ENCODE measurements around the gene FLG. TPM values are rescaled to one million over a fixed set of nuclear protein-coding genes. Genes with fewer than 3 reads are reported as not detected.
"Not testable (repeated sequence)": the region's sequence is repeated elsewhere in the genome, so short reads cannot be mapped to it uniquely, and the experiment has no call there.

The FLG gene
- total RNA-seq, 1 experiment from 2014 or later: not detected

- Histone ChIP-seq H2AFZ (no peak overlapping the region), H3F3A (ENCODE audit: insufficient read depth, low read depth) (no peaks in the 10 kb centered on the region), H3K9me2 (ENCODE audit: insufficient read depth) (no peaks in the 10 kb centered on the region), H3K4me1 (replicated peaks; ENCODE audit: insufficient read depth) (no peaks in the 10 kb centered on the region), H3K79me2 (ENCODE audit: low read depth) (no peaks in the 10 kb centered on the region), H4K20me1 (ENCODE audit: insufficient read depth) (no peaks in the 10 kb centered on the region), H3K9me3 (ENCODE audit: insufficient read depth, low read depth) (no peaks in the 10 kb centered on the region), H3K27ac (no peak overlapping the region), H3K4me3 (no peak overlapping the region), H3K36me3 (ENCODE audit: low read depth) (no peaks in the 10 kb centered on the region), H3K4me2 (no peak overlapping the region), H3K27me3 (ENCODE audit: insufficient read depth, low read depth) (no peaks in the 10 kb centered on the region; the same call in 1 of the 2 replicates)
- BruUV-seq (replicated peaks): no TSS peak
- POLR2A ChIA-PET (ENCODE audit: unreplicated experiment): no interaction called here
- CTCF ChIA-PET: no interaction called here
- TF ChIP-seq, protein P1, sequence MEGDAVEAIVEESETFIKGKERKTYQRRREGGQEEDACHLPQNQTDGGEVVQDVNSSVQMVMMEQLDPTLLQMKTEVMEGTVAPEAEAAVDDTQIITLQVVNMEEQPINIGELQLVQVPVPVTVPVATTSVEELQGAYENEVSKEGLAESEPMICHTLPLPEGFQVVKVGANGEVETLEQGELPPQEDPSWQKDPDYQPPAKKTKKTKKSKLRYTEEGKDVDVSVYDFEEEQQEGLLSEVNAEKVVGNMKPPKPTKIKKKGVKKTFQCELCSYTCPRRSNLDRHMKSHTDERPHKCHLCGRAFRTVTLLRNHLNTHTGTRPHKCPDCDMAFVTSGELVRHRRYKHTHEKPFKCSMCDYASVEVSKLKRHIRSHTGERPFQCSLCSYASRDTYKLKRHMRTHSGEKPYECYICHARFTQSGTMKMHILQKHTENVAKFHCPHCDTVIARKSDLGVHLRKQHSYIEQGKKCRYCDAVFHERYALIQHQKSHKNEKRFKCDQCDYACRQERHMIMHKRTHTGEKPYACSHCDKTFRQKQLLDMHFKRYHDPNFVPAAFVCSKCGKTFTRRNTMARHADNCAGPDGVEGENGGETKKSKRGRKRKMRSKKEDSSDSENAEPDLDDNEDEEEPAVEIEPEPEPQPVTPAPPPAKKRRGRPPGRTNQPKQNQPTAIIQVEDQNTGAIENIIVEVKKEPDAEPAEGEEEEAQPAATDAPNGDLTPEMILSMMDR (conservative IDR thresholded peaks at IDR 0.05): no peak
- no peak for TF ChIP-seq EZH2 (IDR thresholded peaks at IDR 0.05; ENCODE audit: low read depth)
- no peak for DNase-seq
- intact Hi-C loops (cut with micrococcal nuclease; ENCODE audit: unreplicated experiment): no loop called here
Measured at GRCh38 chr1:152328801-152329391, 3.9 kb upstream of the FLG start.

DNA sequence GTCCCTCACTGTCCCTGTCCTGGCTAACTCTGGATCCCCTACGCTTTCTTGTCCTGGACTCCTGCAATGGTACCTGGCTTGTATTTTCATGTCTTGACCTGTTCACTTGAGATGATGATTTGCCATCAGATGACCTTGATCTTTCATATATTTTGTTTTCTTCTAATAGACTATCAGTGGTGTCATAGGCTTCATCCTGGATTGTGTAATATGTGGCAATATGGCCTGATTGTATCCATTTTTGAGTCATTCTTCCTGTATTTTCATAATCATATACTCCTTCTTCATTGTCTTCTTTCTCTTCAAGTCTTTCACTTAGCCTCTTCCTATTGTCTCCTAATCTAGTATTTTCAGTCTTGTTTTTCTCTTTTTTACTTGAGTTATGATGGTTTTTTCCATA is 11.1 kb downstream of the FLG start:
- CTCF ChIA-PET: no interaction called here
- H3K4me3 ChIP-seq: no peak overlapping the region

GRCh38 chr1:152313319-152313801 is 11.7 kb downstream of the FLG start:
- intact Hi-C loops (cut with micrococcal nuclease; ENCODE audit: unreplicated experiment): no loop called here
- no TSS peak for BruUV-seq (replicated peaks)
- Histone ChIP-seq H3K4me3 (no peak overlapping the region), H2AFZ (no peak overlapping the region), H3K36me3 (ENCODE audit: low read depth) (no peaks in the 10 kb centered on the region), H3K4me1 (replicated peaks; ENCODE audit: insufficient read depth) (no peaks in the 10 kb centered on the region), H3K79me2 (ENCODE audit: low read depth) (no peaks in the 10 kb centered on the region), H3K27me3 (ENCODE audit: insufficient read depth, low read depth) (peaks cover 59% of the 10 kb centered on the region), H3K27ac (no peak overlapping the region), H3K9me3 (ENCODE audit: insufficient read depth, low read depth) (no peaks in the 10 kb centered on the region), H4K20me1 (ENCODE audit: insufficient read depth) (no peaks in the 10 kb centered on the region), H3F3A (ENCODE audit: insufficient read depth, low read depth) (no peaks in the 10 kb centered on the region), H3K4me2 (no peak overlapping the region), H3K9me2 (ENCODE audit: insufficient read depth) (no peaks in the 10 kb centered on the region)
- ChIA-PET POLR2A (ENCODE audit: unreplicated experiment) (no interaction called here), CTCF (no interaction called here)
- DNase-seq: no peak
- TF ChIP-seq, protein P1 (conservative IDR thresholded peaks at IDR 0.05): no peak
- no peak for TF ChIP-seq EZH2 (IDR thresholded peaks at IDR 0.05; ENCODE audit: low read depth)

More for the DNA sequence above, 11.1 kb downstream of the FLG start:
- H3F3A ChIP-seq (ENCODE audit: insufficient read depth, low read depth): no peaks in the 10 kb centered on the region
- no peaks in the 10 kb centered on the region for H3K4me1 ChIP-seq (replicated peaks; ENCODE audit: insufficient read depth)
- H4K20me1 ChIP-seq (ENCODE audit: insufficient read depth): no peaks in the 10 kb centered on the region
- no peaks in the 10 kb centered on the region for H3K9me3 ChIP-seq (ENCODE audit: insufficient read depth, low read depth)
- no peak for TF ChIP-seq EZH2 (IDR thresholded peaks at IDR 0.05; ENCODE audit: low read depth)
- TF ChIP-seq, protein P1 (conservative IDR thresholded peaks at IDR 0.05): no peak
- no peaks in the 10 kb centered on the region for H3K36me3 ChIP-seq (ENCODE audit: low read depth)
- no TSS peak for BruUV-seq (replicated peaks)
- no peaks in the 10 kb centered on the region for H3K79me2 ChIP-seq (ENCODE audit: low read depth)
- no peak overlapping the region for H3K4me2 ChIP-seq
- intact Hi-C loops (cut with micrococcal nuclease; ENCODE audit: unreplicated experiment): no loop called here
- H3K9me2 ChIP-seq (ENCODE audit: insufficient read depth): no peaks in the 10 kb centered on the region
- POLR2A ChIA-PET (ENCODE audit: unreplicated experiment): no interaction called here
- H2AFZ ChIP-seq: no peak overlapping the region
- no peak overlapping the region for H3K27ac ChIP-seq
- DNase-seq: no peak
- peaks cover 52% of the 10 kb centered on the region for H3K27me3 ChIP-seq (ENCODE audit: insufficient read depth, low read depth)

DNA sequence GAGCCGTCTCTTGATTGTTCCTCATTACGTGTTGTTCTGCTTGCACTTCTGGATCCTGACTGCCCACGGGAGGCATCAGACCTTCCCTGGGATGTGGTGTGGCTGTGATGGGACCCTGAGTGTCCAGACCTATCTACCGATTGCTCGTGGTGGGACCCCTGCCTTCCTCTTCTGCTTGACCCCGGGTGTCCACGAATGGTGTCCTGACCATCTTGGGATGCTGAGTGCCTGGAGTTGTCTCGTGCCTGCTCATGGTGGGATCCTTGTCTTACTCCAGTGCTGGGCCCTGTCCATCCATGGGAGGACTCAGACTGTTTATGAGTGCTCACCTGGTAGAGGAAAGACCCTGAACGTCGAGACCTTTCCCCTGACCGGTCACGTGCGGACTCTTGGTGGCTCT is 12.9 kb downstream of the FLG start:
- POLR2A ChIA-PET (ENCODE audit: unreplicated experiment); H2AFZ ChIP-seq; H4K20me1 ChIP-seq (ENCODE audit: insufficient read depth); H3K9me3 ChIP-seq (ENCODE audit: insufficient read depth, low read depth); H3K4me3 ChIP-seq; H3K9me2 ChIP-seq (ENCODE audit: insufficient read depth); CTCF ChIA-PET; H3K4me2 ChIP-seq; H3K27ac ChIP-seq; H3K79me2 ChIP-seq (ENCODE audit: low read depth); H3F3A ChIP-seq (ENCODE audit: insufficient read depth, low read depth); H3K4me1 ChIP-seq (replicated peaks; ENCODE audit: insufficient read depth); intact Hi-C loops (cut with micrococcal nuclease; ENCODE audit: unreplicated experiment); H3K36me3 ChIP-seq (ENCODE audit: low read depth); BruUV-seq (replicated peaks); DNase-seq: not testable (repeated sequence)
- H3K27me3 ChIP-seq (ENCODE audit: insufficient read depth, low read depth): peaks cover 61% of the 10 kb centered on the region

All from PC-9 (cell line).